SH-SY5Y (cell line): ENCODE measurements around the gene FAM98B.

Source experiments
- GATA2 ChIP-seq: IDR thresholded peaks from 2 replicates; pipeline ENCODE4 v1.6.1; 2011; ENCODE audit warnings: mild to moderate bottlenecking, low read depth, low read length
- GATA3 ChIP-seq: IDR thresholded peaks from 2 replicates; pipeline ENCODE4 v1.6.1; 2011; ENCODE audit warnings: low read depth, mild to moderate bottlenecking, low read length, moderate library complexity

DNA sequence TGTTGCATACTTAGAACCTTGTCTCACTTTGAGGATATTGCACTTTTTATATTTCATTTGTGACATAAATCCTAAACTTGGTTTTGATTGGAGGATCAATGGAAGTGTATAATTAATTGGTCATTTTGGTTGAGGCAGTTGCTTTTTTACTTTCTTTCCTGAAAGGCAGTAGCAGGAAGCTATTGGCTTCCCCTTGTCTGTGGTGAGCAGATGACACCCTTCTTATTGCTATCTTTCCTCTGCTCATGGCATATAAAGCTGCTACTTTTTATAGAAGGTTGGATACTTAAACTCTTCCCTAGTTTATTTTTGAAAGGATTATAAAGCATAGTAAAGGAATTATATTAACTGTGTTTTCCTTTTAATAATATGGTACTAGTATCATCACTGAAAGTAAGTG lies 28.6 kb downstream of the FAM98B start:
- TF ChIP-seq GATA2 (no peak), GATA3 (no peak)
